ENCODE results near the gene NUP133. TPM values are rescaled to one million over a fixed set of nuclear protein-coding genes. Genes with fewer than 3 reads are reported as not detected.

NUP133 gene
- 10 to 100 TPM in 2 of 4 donors, 1 to 10 TPM in 2; 7.4 to 33.8 (median 11.7) TPM for polyA plus RNA-seq
- long read RNA-seq, donor 1 = 0 reads
- long read RNA-seq, donor 2, full-length matches to known transcripts = 3 of 3 reads
- long read RNA-seq, donor 2, partial matches to known transcripts = 0 of 3 reads
- long read RNA-seq, donor 2, other reads (novel, unspliced or antisense) = 0 of 3 reads
- long read RNA-seq, donor 3, full-length matches to known transcripts = 2 of 2 reads
- long read RNA-seq, donor 3, partial matches to known transcripts = 0 of 2 reads
- long read RNA-seq, donor 3, other reads (novel, unspliced or antisense) = 0 of 2 reads
- long read RNA-seq, donor 4 = 0 reads
- long read RNA-seq, donor 5 = 0 reads
- long read RNA-seq, donor 6, full-length matches to known transcripts = 5 of 5 reads
- long read RNA-seq, donor 6, partial matches to known transcripts = 0 of 5 reads
- long read RNA-seq, donor 6, other reads (novel, unspliced or antisense) = 0 of 5 reads
- long read RNA-seq, donor 7 = 0 reads
- long read RNA-seq, donor 8 = 0 reads
- long read RNA-seq, donor 9, full-length matches to known transcripts = 2 of 2 reads
- long read RNA-seq, donor 9, partial matches to known transcripts = 0 of 2 reads
- long read RNA-seq, donor 9, other reads (novel, unspliced or antisense) = 0 of 2 reads
- long read RNA-seq, donor 10, full-length matches to known transcripts = 1 of 1 reads
- long read RNA-seq, donor 10, partial matches to known transcripts = 0 of 1 reads
- long read RNA-seq, donor 10, other reads (novel, unspliced or antisense) = 0 of 1 reads

DNA sequence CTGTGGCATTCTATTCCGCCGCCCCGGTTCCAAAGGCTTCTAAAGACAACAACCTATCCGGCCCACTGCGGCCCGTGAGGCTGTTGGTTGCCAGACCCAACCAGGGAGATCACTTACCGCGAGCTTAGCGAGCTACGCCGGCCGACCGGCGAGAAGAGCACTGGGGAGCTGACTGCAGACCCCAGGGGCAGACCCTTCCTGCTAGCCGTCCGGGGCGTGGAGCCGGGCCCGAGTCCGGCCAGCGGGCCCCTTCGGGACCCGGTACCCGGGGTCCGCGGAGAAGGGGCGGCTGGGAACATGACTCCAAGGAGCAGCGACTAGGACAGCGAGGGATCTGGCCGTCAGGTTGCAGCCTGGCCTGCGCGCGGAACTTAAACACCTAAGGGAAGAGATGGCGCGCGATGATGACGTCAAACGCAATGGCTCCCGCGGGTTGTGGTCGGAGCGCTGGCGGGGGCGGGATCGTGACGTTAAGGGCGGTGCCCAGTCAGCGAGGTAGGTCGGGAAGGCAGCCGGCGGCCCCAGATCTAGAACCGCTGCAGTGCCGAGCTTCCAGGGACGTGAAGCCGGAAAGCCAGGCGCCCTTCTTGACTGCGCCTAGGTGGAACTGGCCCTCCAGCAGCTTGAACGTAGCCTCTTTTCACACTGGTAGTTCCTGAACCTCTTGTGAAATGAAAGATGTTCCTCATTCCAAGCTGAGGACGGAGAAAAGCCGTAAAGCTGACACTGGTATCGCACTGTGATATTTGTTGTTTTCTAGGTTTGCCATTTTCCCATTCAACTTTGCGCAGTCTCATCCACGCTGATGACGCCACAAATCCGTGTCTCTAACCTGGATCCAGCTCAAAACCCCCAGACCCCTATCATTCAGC, at the start of gene NUP133:
NUP133 (minus strand) TSS at position 391 of the 872 bp plus-strand sequence; CDS start at position 299, 92 bp downstream.
- FAIRE-seq (no peak), DNase-seq (peak; percentile 98 to 100)
- peak within 1 kb of the TSS; percentile 70 to 98 (median 88) for H3K4me3 ChIP-seq (ENCODE audit: low read depth in 1 of 3, low read length in 3 of 3)
- H3K27me3 ChIP-seq (ENCODE audit: control insufficient read depth in 3 of 3, insufficient read depth in 3 of 3, low read length in 3 of 3) = no peaks in the 10 kb centered on the region
- H3K4me1 ChIP-seq (ENCODE audit: control insufficient read depth in 3 of 3, insufficient read depth in 2 of 3, low read depth in 1 of 3, low read length in 2 of 3) = peaks cover 0 to 4% (median 3%) of the 10 kb centered on the region in 3 donors
- no peaks in the 10 kb centered on the region for H3K9me3 ChIP-seq (ENCODE audit: control insufficient read depth in 2 of 2, insufficient read depth in 1 of 2, low read depth in 1 of 2, low read length in 1 of 2)
- peaks cover 0 to 3% (median 2%) of the 10 kb centered on the region in 3 donors for H3K36me3 ChIP-seq (ENCODE audit: control insufficient read depth in 3 of 3, insufficient read depth in 2 of 3, low read depth in 1 of 3, low read length in 3 of 3)
- H3K27ac ChIP-seq (ENCODE audit: low read depth in 1 of 3, low read length in 2 of 3) = peak within 1 kb of the TSS; percentile 95 to 99 (median 99)
- WGBS, 3 donors = 0 to 1% (median 0%) methylated on average over 65 of the region's 65 CpGs

GRCh38 chr1:229557200-229557850, 49.2 kb upstream of the NUP133 start:
- H3K27ac ChIP-seq (ENCODE audit: low read depth in 1 of 3, low read length in 2 of 3) = peak overlapping the region; percentile 85 to 96 (median 89)
- no peaks in the 10 kb centered on the region for H3K27me3 ChIP-seq (ENCODE audit: control insufficient read depth in 3 of 3, insufficient read depth in 3 of 3, low read length in 3 of 3)
- H3K9me3 ChIP-seq (ENCODE audit: control insufficient read depth in 2 of 2, insufficient read depth in 1 of 2, low read depth in 1 of 2, low read length in 1 of 2) = no peaks in the 10 kb centered on the region
- peak overlapping the region in 2 of 3 donors; percentile 87 to 94 for H3K4me3 ChIP-seq (ENCODE audit: low read depth in 1 of 3, low read length in 3 of 3)
- 14 to 22% (median 20%) methylated on average over 5 of the region's 5 CpGs for WGBS, 3 donors
- peak; percentile 32 to 43 for DNase-seq
- peaks cover 3 to 8% (median 4%) of the 10 kb centered on the region in 3 donors for H3K4me1 ChIP-seq (ENCODE audit: control insufficient read depth in 3 of 3, insufficient read depth in 2 of 3, low read depth in 1 of 3, low read length in 2 of 3)
- H3K36me3 ChIP-seq (ENCODE audit: control insufficient read depth in 3 of 3, insufficient read depth in 2 of 3, low read depth in 1 of 3, low read length in 3 of 3) = peaks cover 0 to 11% (median 0%) of the 10 kb centered on the region in 3 donors
- FAIRE-seq = no peak

DNA sequence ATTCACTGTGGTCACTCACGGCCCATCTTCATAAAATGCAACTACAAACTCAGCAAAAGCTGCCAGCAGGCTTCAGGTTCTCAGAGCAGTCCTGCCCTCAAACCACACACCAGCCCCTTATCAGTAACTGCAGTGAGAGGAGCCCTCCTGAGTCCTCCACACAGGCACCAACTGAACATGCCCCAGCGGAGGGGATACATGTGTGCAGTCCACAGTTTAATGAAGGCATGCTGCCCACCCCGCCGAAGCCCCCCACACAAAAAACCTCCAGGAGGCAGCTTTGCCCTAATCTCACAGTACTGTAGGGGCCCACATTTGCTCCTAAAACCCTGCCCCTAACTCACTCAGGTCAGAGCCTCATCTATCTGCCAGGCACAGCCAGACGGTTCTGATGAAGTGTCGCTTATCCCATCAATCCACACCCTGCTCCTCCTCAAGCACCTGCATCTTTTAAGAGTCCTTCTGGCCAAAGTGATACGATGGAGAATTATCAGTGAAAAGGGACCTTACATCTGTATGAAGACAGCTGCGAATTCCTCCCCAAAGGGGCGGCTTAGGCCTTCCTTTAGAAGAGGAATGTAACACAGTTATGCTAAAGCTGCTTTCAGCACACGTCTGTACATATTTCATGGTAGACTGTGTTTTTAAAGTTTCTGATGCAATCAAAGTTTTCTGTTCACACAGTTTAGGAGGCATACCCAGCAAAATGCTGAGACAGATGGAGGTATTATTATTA, 46.9 kb upstream of the NUP133 start:
- DNase-seq = no peak
- 76 to 81% (median 80%) methylated on average over 10 of the region's 10 CpGs for WGBS, 3 donors
- H3K27ac ChIP-seq (ENCODE audit: low read depth in 1 of 3, low read length in 2 of 3) = no peak overlapping the region
- no peak overlapping the region for H3K4me3 ChIP-seq (ENCODE audit: low read depth in 1 of 3, low read length in 3 of 3)
- FAIRE-seq = no peak
- H3K36me3 ChIP-seq (ENCODE audit: control insufficient read depth in 3 of 3, insufficient read depth in 2 of 3, low read depth in 1 of 3, low read length in 3 of 3) = peaks cover 0 to 11% (median 0%) of the 10 kb centered on the region in 3 donors
- no peaks in the 10 kb centered on the region for H3K27me3 ChIP-seq (ENCODE audit: control insufficient read depth in 3 of 3, insufficient read depth in 3 of 3, low read length in 3 of 3)
- H3K4me1 ChIP-seq (ENCODE audit: control insufficient read depth in 3 of 3, insufficient read depth in 2 of 3, low read depth in 1 of 3, low read length in 2 of 3) = peaks cover 3 to 12% (median 4%) of the 10 kb centered on the region in 3 donors
- H3K9me3 ChIP-seq (ENCODE audit: control insufficient read depth in 2 of 2, insufficient read depth in 1 of 2, low read depth in 1 of 2, low read length in 1 of 2) = no peaks in the 10 kb centered on the region

DNA sequence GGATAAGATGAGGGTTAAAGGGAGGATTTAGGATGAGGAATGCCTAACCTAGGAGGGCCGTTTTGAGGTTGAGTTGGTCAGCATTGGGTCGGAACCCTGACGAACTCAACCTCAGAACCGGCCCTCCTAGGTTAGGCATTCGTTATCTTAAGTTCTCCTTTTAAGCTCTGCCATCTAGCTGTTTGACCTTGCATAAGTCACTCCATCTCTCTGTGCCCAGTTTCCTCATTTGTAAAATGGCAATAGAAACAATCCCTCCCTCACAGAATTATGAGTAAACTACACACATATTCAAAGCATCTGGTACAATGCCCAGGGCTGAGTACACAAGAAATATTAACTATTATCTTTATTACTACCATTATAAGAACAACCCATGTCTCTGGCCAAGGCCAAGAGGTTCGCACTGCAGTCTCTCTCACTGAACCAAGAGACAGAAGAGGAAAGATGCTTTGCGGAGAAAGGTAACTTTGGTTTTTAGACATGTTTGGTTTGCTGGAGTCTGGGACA, 45.5 kb upstream of the NUP133 start:
- Histone ChIP-seq H3K4me1 (ENCODE audit: control insufficient read depth in 3 of 3, insufficient read depth in 2 of 3, low read depth in 1 of 3, low read length in 2 of 3) (peaks cover 0 to 12% (median 4%) of the 10 kb centered on the region in 3 donors), H3K4me3 (ENCODE audit: low read depth in 1 of 3, low read length in 3 of 3) (no peak overlapping the region), H3K36me3 (ENCODE audit: control insufficient read depth in 3 of 3, insufficient read depth in 2 of 3, low read depth in 1 of 3, low read length in 3 of 3) (peaks cover 0 to 19% (median 0%) of the 10 kb centered on the region in 3 donors), H3K27ac (ENCODE audit: low read depth in 1 of 3, low read length in 2 of 3) (no peak overlapping the region), H3K27me3 (ENCODE audit: control insufficient read depth in 3 of 3, insufficient read depth in 3 of 3, low read length in 3 of 3) (no peaks in the 10 kb centered on the region), H3K9me3 (ENCODE audit: control insufficient read depth in 2 of 2, insufficient read depth in 1 of 2, low read depth in 1 of 2, low read length in 1 of 2) (no peaks in the 10 kb centered on the region)
- 50 to 81% (median 58%) methylated on average over 7 of the region's 7 CpGs for WGBS, 3 donors
- FAIRE-seq = no peak
- DNase-seq = peak in 1 of 2 donors; percentile 15

DNA sequence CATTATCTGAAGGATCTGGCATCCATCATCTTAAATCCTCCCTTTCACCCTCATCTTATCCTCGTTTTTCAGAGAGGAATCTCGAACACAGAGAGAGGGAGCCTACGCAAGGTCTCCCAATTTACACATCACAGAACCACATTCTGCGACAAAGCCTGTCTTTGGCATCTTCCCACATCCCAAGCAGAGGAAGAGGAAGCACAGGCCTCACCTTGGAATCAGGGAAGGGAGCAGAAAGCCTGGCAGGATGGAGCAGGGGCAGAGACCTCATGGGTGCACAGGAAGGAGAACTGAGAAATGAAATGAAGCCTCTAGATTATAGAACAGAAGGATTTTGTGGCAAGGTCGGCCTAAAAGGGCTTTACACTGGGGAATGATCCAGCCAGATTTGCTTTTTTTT, 44.6 kb upstream of the NUP133 start:
- 79 to 82% (median 82%) methylated on average over 5 of the region's 5 CpGs for WGBS, 3 donors
- Histone ChIP-seq H3K4me3 (ENCODE audit: low read depth in 1 of 3, low read length in 3 of 3) (no peak overlapping the region), H3K27me3 (ENCODE audit: control insufficient read depth in 3 of 3, insufficient read depth in 3 of 3, low read length in 3 of 3) (no peaks in the 10 kb centered on the region), H3K27ac (ENCODE audit: low read depth in 1 of 3, low read length in 2 of 3) (no peak overlapping the region), H3K36me3 (ENCODE audit: control insufficient read depth in 3 of 3, insufficient read depth in 2 of 3, low read depth in 1 of 3, low read length in 3 of 3) (peaks cover 0 to 22% (median 3%) of the 10 kb centered on the region in 3 donors), H3K4me1 (ENCODE audit: control insufficient read depth in 3 of 3, insufficient read depth in 2 of 3, low read depth in 1 of 3, low read length in 2 of 3) (peaks cover 0 to 12% (median 4%) of the 10 kb centered on the region in 3 donors), H3K9me3 (ENCODE audit: control insufficient read depth in 2 of 2, insufficient read depth in 1 of 2, low read depth in 1 of 2, low read length in 1 of 2) (no peaks in the 10 kb centered on the region)
- FAIRE-seq (no peak), DNase-seq (no peak)

DNA sequence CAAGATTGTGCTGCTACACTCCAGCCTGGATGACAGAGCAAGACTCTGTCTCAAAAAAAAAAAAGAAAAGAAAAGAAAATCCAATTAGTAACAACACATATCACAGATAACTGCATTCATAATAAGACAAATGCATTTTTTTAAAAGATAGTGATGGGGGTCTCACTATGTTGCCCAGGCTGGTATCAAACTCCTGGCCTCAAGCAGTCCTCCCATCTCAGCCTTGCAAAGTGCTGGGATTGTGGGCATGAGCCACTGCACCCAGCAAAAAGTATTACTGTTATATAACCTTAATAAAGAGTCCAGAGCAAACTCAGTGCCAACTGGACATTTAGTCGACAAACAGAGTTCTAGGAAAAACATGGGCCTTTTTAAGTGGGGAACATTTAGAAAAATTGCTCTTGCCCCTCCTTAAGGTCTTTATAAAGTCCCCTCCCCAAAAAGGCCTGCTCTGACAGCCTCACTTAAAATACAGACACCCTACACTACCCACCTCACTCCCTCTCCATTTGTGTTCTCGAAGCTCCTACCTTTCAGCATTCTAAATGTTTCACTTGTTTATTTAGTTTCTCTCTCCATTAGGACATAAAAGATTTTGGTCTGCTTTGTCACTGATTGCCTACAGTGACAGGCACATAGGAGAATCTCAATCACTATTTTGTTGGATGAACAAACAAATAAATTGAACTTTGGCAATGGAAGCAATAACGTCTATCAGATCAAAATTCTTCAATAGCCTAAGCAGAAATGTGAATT, 42.8 kb upstream of the NUP133 start:
- DNase-seq (no peak), FAIRE-seq (no peak)
- Histone ChIP-seq H3K4me1 (ENCODE audit: control insufficient read depth in 3 of 3, insufficient read depth in 2 of 3, low read depth in 1 of 3, low read length in 2 of 3) (peaks cover 0 to 9% (median 2%) of the 10 kb centered on the region in 3 donors), H3K27ac (ENCODE audit: low read depth in 1 of 3, low read length in 2 of 3) (no peak overlapping the region), H3K27me3 (ENCODE audit: control insufficient read depth in 3 of 3, insufficient read depth in 3 of 3, low read length in 3 of 3) (no peaks in the 10 kb centered on the region), H3K9me3 (ENCODE audit: control insufficient read depth in 2 of 2, insufficient read depth in 1 of 2, low read depth in 1 of 2, low read length in 1 of 2) (no peaks in the 10 kb centered on the region), H3K36me3 (ENCODE audit: control insufficient read depth in 3 of 3, insufficient read depth in 2 of 3, low read depth in 1 of 3, low read length in 3 of 3) (peaks cover 2 to 35% (median 11%) of the 10 kb centered on the region in 3 donors), H3K4me3 (ENCODE audit: low read depth in 1 of 3, low read length in 3 of 3) (no peak overlapping the region)
- 55 to 68% (median 66%) methylated on average over 3 of the region's 3 CpGs for WGBS, 3 donors

All from small intestine (tissue), 16 donors.